Stimulated activated naive B cell treated with anti-CD40 and anti-IgM and Interleukin-4, amounts not matched to agents 10 μg/mL and 1 μg/mL and 100 μg/mL, for 72 hours (primary cell): Measurements from ENCODE around the gene MLKL.
"Not testable (repeated sequence)": the region's sequence is repeated elsewhere in the genome, so short reads cannot be mapped to it uniquely, and the experiment has no call there.

Experiments
- ATAC-seq, 2 donors: fragments of 150-1000 bp; cut with Tn5 transposase; replicated peaks; 2 replicates each; pipeline ENCODE4 v1.10.0; 2021; ENCODE audit warnings: moderate library complexity in 1 of 2
- DNase-seq: peaks from one replicate; pipeline ENCODE4 v3.0.0; 2021
- H3K27ac Mint-ChIP-seq: one replicate; pipeline ENCODE4 v1.8.0; 2022; ENCODE audit warnings: mild to moderate bottlenecking, mixed read lengths
- H3K27me3 Mint-ChIP-seq, 2 donors: one replicate each; pipeline ENCODE4 v1.8.0; 2022; ENCODE audit warnings: mixed read lengths in 2 of 2
- H3K36me3 Mint-ChIP-seq, 2 donors: one replicate each; pipeline ENCODE4 v1.8.0; 2022; ENCODE audit warnings: mixed read lengths in 2 of 2, mild to moderate bottlenecking in 1 of 2
- H3K4me1 Mint-ChIP-seq, 2 donors: one replicate each; pipeline ENCODE4 v1.8.0; 2022; ENCODE audit warnings: mixed read lengths in 2 of 2, mild to moderate bottlenecking in 1 of 2
- H3K4me3 Mint-ChIP-seq, 2 donors: one replicate each; pipeline ENCODE4 v1.8.0; 2022; ENCODE audit warnings: mild to moderate bottlenecking in 2 of 2, mixed read lengths in 2 of 2, moderate library complexity in 1 of 2
- H3K9me3 Mint-ChIP-seq, 2 donors: one replicate each; pipeline ENCODE4 v1.8.0; 2022; ENCODE audit warnings: mixed read lengths in 2 of 2, mild to moderate bottlenecking in 1 of 2

The MLKL gene

DNA sequence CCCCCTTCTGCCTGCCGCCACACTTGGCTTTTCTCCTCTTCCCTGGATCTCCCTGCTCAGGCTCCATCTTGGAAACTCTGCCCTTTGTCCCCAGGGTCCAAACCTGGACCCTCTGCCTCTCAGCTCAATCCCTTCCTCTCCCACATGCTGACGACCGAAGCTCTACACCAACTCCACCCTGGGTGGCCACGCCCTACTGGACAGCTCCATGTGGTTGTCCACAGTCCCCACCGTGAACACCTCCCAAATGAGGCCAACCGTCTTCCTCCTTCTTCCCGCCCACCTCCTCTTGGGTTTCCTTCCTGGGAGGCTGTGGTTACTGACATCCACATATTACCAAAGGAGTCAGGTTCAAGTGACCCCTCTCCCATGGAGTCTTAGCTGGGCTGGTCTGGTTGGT is 22.6 kb upstream of the MLKL start:
- peaks cover 0 to 2% of the 10 kb centered on the region in 2 donors for H3K4me1 Mint-ChIP-seq
- H3K4me3 Mint-ChIP-seq: no peak overlapping the region
- peaks cover 7 to 10% of the 10 kb centered on the region in 2 donors for H3K9me3 Mint-ChIP-seq

DNA sequence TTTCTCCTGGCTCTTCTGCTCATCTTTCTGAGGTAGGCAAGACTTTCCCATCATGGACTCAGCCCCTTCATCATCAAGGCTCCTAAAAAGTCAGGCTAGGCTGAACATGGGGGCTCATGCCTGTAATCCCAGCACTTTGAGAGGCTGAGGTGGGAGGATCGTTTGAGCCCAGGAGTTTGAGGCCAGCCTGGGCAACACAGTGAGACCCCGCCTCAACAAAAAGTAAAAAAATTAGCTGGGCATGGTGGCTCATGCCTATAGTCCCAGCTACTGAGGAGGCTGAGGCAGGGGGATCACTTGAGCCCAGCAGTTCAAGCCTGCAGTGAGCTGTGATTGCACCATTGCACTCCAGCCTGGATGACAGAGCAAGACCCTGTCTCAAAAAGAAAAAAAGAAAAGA is 21.5 kb upstream of the MLKL start:
- ATAC-seq, H3K4me1 Mint-ChIP-seq, H3K27ac Mint-ChIP-seq, H3K36me3 Mint-ChIP-seq, H3K9me3 Mint-ChIP-seq, DNase-seq, H3K4me3 Mint-ChIP-seq: not testable (repeated sequence)
- H3K27me3 Mint-ChIP-seq: peaks cover 6 to 18% of the 10 kb centered on the region in 2 donors

More for the DNA sequence above, 22.6 kb upstream of the MLKL start:
- ATAC-seq: no peak
- H3K27ac Mint-ChIP-seq: no peak overlapping the region
- peaks cover 0 to 8% of the 10 kb centered on the region in 2 donors for H3K36me3 Mint-ChIP-seq
- H3K27me3 Mint-ChIP-seq: peaks cover 6 to 17% of the 10 kb centered on the region in 2 donors
- DNase-seq: no peak

DNA sequence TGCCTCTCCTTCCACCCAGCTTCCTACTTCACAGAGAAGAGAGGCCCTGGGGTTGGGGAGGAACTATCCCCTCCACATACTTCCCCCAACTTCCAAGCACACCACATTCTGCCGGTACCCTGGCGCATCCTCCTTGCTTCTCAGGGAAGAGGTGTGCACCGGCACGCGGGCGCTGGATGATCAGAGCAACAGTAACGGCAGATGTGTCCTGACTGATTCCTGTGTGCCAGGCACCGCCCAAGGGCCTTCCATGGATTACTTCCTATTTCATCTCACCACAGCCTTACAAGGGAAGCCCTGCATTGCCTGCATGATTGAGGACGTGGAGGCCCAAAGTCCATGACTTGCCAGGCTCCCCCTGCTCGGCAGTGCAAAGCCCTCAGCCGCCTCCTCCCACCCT is 21.1 kb upstream of the MLKL start:
- Mint-ChIP-seq H3K36me3 (peaks cover 0 to 4% of the 10 kb centered on the region in 2 donors), H3K4me3 (no peak overlapping the region), H3K4me1 (peaks cover 0 to 2% of the 10 kb centered on the region in 2 donors), H3K9me3 (peaks cover 0 to 3% of the 10 kb centered on the region in 2 donors), H3K27me3 (peaks cover 6 to 18% of the 10 kb centered on the region in 2 donors), H3K27ac (no peak overlapping the region)
- DNase-seq: no peak
- ATAC-seq: no peak

DNA sequence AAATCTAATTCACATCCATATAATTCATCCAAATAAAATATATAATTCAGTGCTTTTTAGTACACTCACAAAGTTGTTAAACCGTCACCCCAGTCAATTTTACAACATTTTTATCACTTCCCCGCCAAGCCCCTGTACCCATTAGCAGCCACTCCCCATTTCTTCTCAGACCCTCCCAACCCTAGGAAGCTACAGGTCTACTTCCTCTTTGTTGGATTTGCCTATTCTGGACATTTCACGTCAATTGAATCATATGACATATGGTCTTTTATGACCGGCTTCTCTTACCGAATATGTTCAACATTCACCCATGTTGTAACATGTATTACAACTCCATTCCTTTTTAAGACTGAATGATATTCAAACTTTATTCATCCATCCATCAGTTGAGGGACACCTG is 19.9 kb upstream of the MLKL start:
- H3K36me3 Mint-ChIP-seq: no peaks in the 10 kb centered on the region
- H3K27me3 Mint-ChIP-seq: peaks cover 6 to 18% of the 10 kb centered on the region in 2 donors
- H3K4me1 Mint-ChIP-seq: peaks cover 0 to 2% of the 10 kb centered on the region in 2 donors
- ATAC-seq (no peak), DNase-seq (no peak)
- H3K9me3 Mint-ChIP-seq: no peaks in the 10 kb centered on the region
- H3K4me3 Mint-ChIP-seq: no peak overlapping the region
- H3K27ac Mint-ChIP-seq: no peak overlapping the region

DNA sequence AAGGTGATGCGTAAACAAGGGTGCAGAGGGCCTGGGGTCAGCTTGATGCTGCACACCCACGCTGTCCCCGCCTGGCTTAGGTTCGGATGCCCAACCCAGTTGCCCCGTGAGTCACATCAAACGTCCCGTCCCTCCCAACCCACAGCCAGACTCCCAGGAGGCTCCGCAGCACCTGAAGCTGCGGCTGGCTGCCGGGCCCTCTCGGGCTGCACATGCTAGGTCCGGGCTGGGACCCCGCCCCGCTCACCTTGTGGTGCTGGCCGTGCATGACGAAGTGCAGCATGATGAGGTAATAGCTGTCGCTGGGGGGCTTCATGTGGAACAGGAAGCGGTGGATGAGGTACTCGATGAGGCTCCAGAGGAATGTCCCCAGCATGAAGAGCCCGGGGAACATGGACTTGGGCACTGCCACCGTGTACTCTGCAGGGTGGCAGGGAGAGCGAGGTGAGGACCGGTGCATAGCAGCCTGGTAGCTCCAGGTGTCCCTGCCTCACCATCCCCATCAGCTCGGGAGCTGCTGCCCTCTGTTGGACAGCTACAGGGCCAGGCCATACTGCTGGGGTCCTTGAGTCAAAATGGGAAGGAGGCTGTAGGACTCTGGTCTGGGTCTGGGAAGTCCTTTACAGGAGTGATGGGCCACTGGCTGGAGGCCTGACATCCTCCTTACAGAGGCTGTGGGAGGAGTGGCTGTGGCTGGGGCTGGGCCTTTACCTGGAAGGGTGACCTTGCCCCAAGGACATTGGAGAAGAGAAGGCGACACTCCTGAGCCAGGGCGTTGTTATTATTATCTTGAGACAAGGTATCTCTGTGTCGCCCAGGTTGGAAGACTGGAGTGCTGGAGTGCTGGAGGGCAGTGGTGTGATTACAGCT is 18.3 kb upstream of the MLKL start:
- H3K9me3 Mint-ChIP-seq: no peaks in the 10 kb centered on the region
- DNase-seq (no peak), ATAC-seq (no peak)
- H3K4me1 Mint-ChIP-seq: peaks cover 0 to 2% of the 10 kb centered on the region in 2 donors
- no peak overlapping the region for H3K4me3 Mint-ChIP-seq
- no peaks in the 10 kb centered on the region for H3K36me3 Mint-ChIP-seq
- H3K27ac Mint-ChIP-seq: no peak overlapping the region
- H3K27me3 Mint-ChIP-seq: peaks cover 6 to 18% of the 10 kb centered on the region in 2 donors

DNA sequence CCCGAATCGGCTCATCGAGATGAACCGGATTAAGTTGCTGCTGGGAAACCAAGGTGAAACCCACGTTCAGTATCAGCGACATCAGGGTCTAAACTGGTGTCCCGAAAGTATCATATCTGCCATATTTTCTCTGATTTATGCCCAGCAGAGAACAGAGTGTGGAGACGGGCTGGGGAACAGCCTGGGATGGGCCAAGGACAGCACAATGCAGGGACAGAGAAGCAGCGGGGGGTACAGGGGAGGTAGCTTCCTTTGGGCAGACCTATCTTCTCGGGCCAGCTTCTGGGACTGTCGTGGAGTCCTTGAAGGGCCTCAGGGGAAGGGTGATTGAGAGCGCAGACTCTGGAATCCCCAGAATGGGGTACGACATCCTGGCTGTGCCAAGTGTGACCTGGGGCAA is 17.5 kb upstream of the MLKL start:
- no peaks in the 10 kb centered on the region for H3K4me1 Mint-ChIP-seq
- no peak for ATAC-seq
- H3K4me3 Mint-ChIP-seq: no peak overlapping the region
- H3K27me3 Mint-ChIP-seq: peaks cover 2 to 13% of the 10 kb centered on the region in 2 donors
- no peaks in the 10 kb centered on the region for H3K36me3 Mint-ChIP-seq
- no peaks in the 10 kb centered on the region for H3K9me3 Mint-ChIP-seq
- H3K27ac Mint-ChIP-seq: no peak overlapping the region
- no peak for DNase-seq

DNA sequence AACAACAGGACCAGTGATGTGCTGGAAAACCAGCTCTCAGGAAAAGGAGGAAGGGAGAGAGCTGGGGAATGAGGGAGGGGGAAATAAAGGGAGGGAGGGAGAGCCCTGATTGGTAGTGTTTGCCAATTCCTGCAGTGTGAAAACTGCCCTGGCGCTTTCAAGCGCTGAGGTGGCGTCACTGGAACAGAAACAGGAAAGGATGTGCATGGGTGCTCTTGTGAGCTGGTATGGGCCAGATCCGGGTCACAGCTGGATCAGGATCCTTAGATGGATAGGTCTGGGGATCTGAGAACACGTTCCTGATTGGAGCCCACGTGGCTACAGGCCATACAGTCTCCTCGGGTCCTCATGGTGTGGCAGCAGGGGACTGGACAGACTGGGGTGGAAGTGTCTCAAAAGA is 16.7 kb upstream of the MLKL start:
- DNase-seq (no peak), ATAC-seq (no peak)
- no peaks in the 10 kb centered on the region for H3K4me1 Mint-ChIP-seq
- H3K9me3 Mint-ChIP-seq: no peaks in the 10 kb centered on the region
- H3K4me3 Mint-ChIP-seq: no peak overlapping the region
- H3K36me3 Mint-ChIP-seq: no peaks in the 10 kb centered on the region
- H3K27ac Mint-ChIP-seq: no peak overlapping the region
- H3K27me3 Mint-ChIP-seq: peaks cover 0 to 11% of the 10 kb centered on the region in 2 donors

DNA sequence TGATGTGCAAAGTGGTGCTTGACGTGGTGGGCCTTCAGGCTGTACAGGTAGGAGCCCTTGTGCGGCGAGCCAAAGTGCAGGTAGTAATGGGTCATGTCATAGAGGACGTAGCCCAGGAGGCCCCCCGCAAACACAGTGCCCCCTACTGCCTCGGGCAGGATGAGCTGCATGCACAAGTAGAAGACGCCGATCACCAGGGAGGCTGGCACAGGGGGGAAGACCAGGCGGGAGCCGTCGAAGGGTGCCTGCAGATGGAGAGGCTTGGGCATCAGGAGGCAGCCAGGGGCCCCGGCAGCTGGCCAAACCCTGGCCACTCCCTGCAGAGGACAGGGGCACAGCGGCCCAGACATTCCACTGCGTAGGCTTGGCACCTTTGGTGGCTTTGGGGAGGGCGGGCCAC is 15.7 kb upstream of the MLKL start:
- H3K4me3 Mint-ChIP-seq: no peak overlapping the region
- ATAC-seq: no peak
- no peaks in the 10 kb centered on the region for H3K9me3 Mint-ChIP-seq
- peaks cover 0 to 6% of the 10 kb centered on the region in 2 donors for H3K27me3 Mint-ChIP-seq
- no peak for DNase-seq
- no peaks in the 10 kb centered on the region for H3K4me1 Mint-ChIP-seq
- no peak overlapping the region for H3K27ac Mint-ChIP-seq
- H3K36me3 Mint-ChIP-seq: no peaks in the 10 kb centered on the region

DNA sequence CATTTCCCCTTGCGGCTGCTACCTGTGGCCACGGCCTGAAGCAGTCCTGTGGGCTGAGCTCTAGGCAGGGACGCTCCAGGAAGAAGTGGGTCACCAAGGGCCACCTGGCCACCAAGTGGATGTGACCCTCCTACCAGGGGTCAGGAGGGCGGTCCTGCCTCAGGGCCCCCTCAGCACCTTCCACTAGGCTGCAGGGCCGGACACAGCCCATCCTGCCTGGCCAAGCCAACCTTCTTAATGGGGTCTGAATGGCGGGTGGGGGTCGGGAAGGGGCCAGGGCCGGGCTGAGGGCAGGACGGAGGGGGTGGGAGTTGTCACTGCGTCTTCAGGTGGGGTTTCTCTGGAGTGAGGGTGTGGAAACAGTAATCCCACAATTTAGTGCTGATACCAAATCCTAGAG is 13.2 kb upstream of the MLKL start:
- Mint-ChIP-seq H3K4me3 (no peak overlapping the region), H3K27me3 (peaks cover 0 to 5% of the 10 kb centered on the region in 2 donors), H3K4me1 (peaks cover 3 to 5% of the 10 kb centered on the region in 2 donors), H3K36me3 (no peaks in the 10 kb centered on the region), H3K9me3 (no peaks in the 10 kb centered on the region), H3K27ac (no peak overlapping the region)
- no peak for DNase-seq
- ATAC-seq: no peak

DNA sequence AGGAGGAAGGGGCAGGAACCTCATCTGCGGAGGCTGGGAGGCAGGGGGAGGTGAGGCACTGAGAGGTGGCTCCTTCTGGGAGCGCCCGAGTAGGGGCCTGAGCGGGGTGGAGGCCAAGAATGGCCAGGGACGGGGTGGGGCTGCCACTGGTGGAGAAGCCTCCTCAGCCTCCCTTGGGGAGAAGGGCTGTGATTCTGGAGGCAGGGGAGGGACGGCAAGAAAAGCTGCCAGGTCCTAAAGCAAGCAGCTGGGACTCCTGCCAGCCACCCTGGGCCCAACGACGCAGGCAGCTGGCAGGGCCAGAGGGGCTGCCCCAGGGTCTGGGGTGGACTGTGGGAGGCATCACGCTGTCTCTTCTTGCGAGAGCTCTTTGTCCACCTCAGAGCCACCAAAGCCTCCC is 12.7 kb upstream of the MLKL start:
- DNase-seq: no peak
- no peak overlapping the region for H3K4me3 Mint-ChIP-seq
- peaks cover 3 to 5% of the 10 kb centered on the region in 2 donors for H3K4me1 Mint-ChIP-seq
- H3K27ac Mint-ChIP-seq: no peak overlapping the region
- no peaks in the 10 kb centered on the region for H3K36me3 Mint-ChIP-seq
- peaks cover 0 to 1% of the 10 kb centered on the region in 2 donors for H3K27me3 Mint-ChIP-seq
- no peak for ATAC-seq
- H3K9me3 Mint-ChIP-seq: no peaks in the 10 kb centered on the region

DNA sequence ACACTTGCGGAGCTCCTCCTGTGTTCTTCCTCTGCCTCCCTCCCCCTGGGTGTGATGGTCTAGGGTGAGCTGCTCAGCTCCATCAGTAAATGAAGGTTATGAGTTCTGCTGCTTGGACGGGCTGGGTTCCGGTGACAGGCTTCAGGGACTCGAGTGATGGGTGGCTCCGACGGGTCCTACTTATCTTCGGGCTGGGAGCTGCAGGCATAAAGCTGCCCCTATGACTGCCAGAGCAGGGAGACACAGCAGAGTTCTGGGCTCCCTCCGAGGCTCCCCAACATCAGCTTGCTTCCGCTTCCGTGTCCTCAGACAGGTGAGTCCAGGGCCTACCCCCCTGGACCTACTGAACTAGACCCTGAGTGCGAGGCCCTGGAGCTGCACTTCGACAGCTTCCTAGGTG is 11.3 kb upstream of the MLKL start:
- Mint-ChIP-seq H3K36me3 (no peaks in the 10 kb centered on the region), H3K27me3 (no peaks in the 10 kb centered on the region), H3K4me1 (peaks cover 3 to 5% of the 10 kb centered on the region in 2 donors), H3K4me3 (no peak overlapping the region), H3K9me3 (no peaks in the 10 kb centered on the region), H3K27ac (no peak overlapping the region)
- ATAC-seq: no peak
- DNase-seq: no peak

DNA sequence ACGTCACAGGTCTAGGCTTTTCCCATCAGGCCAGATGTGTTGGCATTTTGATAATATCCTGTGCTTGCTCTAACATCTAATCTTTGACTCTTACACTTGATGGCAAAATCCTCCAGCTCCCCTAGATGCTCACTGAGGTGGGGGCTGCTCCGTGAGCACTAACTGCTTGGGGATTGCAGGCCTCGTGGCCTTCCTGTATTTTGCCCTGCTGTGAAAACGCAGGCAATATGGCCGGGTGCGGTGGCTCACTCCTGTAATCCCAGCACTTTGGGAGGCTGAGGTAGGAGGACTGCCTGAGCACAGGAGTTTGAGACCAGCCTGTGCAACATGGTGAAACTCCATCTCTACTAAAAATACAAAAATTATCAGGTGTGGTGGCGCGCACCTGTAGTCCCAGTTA is 9.7 kb upstream of the MLKL start:
- Mint-ChIP-seq H3K4me3 (no peak overlapping the region), H3K27me3 (no peaks in the 10 kb centered on the region), H3K4me1 (peaks cover 3 to 5% of the 10 kb centered on the region in 2 donors), H3K36me3 (no peaks in the 10 kb centered on the region), H3K27ac (no peak overlapping the region), H3K9me3 (no peaks in the 10 kb centered on the region)
- DNase-seq: no peak
- ATAC-seq: no peak

DNA sequence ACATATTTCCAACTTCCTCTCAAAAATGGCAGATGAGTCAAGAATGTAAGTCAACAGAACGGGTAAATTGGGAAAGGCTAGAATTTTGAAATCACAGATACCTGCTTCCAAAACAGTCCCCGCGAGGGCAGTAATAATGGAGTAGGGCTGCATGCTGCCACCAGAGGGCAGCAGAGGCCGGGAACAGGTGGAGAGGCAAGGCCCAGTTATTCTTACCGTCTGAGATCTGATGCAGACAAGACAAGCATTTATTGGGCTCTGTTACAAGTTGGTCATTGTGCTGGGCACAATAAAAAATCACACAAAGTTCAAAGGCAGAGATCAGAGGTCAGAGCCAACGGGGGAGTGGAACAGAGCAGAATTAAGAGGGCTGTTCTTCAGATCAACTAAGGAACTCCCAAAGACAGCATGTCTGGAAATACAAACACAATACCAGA is 8.8 kb upstream of the MLKL start:
- ATAC-seq (peak; percentile 95 to 99), DNase-seq (peak; percentile 54)
- no peaks in the 10 kb centered on the region for H3K9me3 Mint-ChIP-seq
- no peak overlapping the region for H3K27ac Mint-ChIP-seq
- H3K36me3 Mint-ChIP-seq: no peaks in the 10 kb centered on the region
- no peak overlapping the region for H3K4me3 Mint-ChIP-seq
- H3K27me3 Mint-ChIP-seq: no peaks in the 10 kb centered on the region
- peaks cover 3 to 5% of the 10 kb centered on the region in 2 donors for H3K4me1 Mint-ChIP-seq

DNA sequence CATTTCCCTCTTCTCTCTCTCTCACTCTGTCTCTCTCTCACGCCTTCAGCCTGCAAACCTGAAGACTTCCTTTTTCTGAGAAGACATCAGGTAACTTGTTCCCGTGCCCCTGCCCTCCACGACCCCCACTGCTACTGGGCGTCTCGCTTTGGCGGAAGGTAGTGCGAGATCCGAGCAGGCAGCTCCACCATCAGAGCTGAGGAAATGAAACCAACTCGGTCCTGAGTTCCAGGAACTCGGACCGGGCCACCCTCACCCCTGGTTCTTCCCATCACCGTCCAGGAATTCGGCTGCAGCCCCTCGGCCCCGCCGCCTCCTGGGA is 585 bp downstream of the MLKL start:
- H3K27me3 Mint-ChIP-seq: no peaks in the 10 kb centered on the region
- peak; percentile 26 to 38 for ATAC-seq
- no peaks in the 10 kb centered on the region for H3K9me3 Mint-ChIP-seq
- no peak for DNase-seq
- peaks cover 22 to 59% of the 10 kb centered on the region in 2 donors for H3K4me1 Mint-ChIP-seq
- peaks cover 3 to 4% of the 10 kb centered on the region in 2 donors for H3K36me3 Mint-ChIP-seq
- peak overlapping the region; percentile 93 to 98 for H3K4me3 Mint-ChIP-seq
- peak overlapping the region; percentile 96 for H3K27ac Mint-ChIP-seq

DNA sequence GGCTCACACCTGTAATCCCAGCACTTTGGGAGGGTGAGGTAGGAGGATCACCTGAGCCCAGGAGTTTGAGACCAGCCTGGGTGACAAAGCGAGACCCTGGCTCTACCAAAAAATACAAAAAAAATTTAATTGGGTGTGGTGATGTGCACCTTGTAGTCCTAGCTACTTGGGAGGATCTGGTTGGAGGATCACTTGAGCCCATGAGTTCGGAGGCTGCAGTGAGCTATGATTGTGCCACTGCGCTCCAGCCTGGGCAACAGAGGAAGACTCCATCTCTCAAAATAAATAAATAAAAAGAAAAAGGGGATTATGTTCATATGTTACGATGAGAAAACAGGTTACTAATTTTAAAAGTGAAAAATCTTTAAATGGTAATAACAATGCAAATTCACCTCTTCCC is 996 bp downstream of the MLKL start:
- Mint-ChIP-seq H3K9me3 (no peaks in the 10 kb centered on the region), H3K4me1 (peaks cover 22 to 59% of the 10 kb centered on the region in 2 donors), H3K4me3 (peak overlapping the region in 1 of 2 donors; percentile 43), H3K36me3 (peaks cover 3 to 4% of the 10 kb centered on the region in 2 donors), H3K27ac (no peak overlapping the region), H3K27me3 (no peaks in the 10 kb centered on the region)
- DNase-seq (no peak), ATAC-seq (no peak)
